Bronchus fibroblast of lung (primary cell): Measurements from ENCODE around the gene OR4P4. TPM values are rescaled to one million over a fixed set of nuclear protein-coding genes. Genes with fewer than 3 reads are reported as not detected.

Experiments used
- total RNA-seq: library from RNA; depleted of rRNA; stranded (reverse); fragments of >200 nt; gene quantifications from 2 replicates; pipeline ENCODE4 v1.2.3, GENCODE V29; 2015

OR4P4 gene
- not detected in 2 replicates for total RNA-seq

DNA sequence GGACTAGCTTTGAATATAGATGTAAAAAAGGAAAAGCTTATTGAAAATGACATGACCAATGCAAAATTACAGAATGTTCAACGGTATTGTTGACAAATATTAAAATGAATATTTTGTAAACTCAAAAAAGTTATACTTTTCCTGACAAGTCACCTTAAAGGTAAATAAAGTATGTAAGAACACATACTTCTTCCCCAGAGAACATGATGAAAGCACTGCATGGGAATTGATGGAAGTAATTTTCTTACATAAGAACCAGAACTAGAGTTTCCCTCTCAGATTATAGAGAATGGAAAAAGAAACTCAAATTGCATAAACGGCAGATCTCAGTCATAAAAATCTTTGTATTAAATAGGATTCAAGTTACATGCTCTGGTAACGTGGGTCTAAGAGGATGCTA lies at the start of gene OR4P4:
TSS of gene OR4P4 (plus strand) at position 301 of the 400 bp plus-strand sequence.

DNA sequence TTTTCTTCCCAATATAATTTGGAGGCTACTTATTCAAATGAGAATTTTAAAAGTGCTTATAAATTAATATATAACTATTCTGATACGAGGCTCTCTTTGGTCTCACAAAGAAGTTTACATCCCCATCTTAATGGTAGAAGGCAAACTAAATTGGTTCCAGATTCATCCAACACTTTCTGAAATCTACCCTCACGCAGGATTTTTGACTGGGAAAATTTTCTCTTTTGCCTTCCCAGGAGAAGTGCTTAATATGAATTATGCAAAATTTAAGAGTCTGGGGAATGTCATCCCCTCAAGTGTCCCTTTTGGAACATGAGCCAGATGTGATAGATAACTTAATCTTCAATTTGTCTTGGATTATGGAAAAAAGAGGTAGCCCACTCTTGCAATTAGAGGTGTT lies 27.4 kb upstream of the OR4P4 start, which contains the start of gene OR4C11:
TSS of gene OR4C11 (minus strand) at position 101 of the 400 bp plus-strand sequence. CDS start 3,272 bp downstream, outside the sequence.

DNA sequence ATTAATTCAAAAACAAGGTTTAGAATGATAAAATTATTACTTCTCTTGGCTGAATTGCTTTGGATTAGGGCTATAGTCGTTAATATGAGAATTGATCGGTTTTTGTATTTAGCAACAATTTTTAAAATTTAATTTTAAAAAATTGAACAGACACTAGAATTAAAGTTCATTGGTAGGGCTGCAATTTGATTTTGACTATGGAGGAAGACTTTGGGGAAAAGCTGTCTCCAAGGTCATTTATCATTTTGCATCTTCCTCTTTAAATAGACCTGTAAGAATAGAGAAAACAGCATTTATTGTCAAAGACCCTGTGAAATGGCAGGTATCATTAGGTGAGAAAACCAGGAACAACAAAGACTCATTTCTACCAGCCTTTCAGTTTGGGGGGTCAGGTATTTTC lies 13.1 kb downstream of the OR4P4 start, which contains the start of gene OR4S2:
TSS of gene OR4S2 (plus strand) at position 301 of the 400 bp plus-strand sequence. CDS start 2,577 bp downstream, outside the sequence.

DNA sequence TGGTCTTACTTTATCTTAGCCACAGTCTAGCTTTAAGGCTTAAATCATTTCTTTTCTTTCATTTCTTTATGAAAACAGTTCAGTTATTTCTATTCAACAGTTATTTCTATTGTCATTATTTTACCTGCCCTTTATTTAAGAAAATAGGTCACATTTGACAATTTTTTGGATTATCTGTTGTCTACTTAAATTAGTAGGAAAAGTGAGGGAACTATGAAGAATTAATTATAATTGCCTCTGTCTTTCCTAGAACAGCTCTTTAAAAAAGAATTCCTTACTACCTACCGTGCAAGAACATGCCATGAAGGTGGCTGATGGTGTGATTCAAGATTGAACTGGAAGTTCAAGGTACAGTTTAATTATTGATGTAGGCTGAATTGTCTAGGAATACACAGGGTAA lies 27.0 kb downstream of the OR4P4 start, which contains the start of gene OR4C6:
TSS of gene OR4C6 (plus strand) at position 301 of the 400 bp plus-strand sequence. CDS start 2,966 bp downstream, outside the sequence.

Other genes with a start within 250 kb of the OR4P4 start
- not detected in 2 replicates for gene OR4C15, start 80.6 kb upstream of the OR4P4 start, total RNA-seq
- gene OR4C16, start 63.0 kb upstream of the OR4P4 start, total RNA-seq, result not detected in 2 replicates
- gene OR4C11, start 27.5 kb upstream of the OR4P4 start, total RNA-seq, result not detected in 2 replicates
- gene OR4S2, start 13.2 kb downstream of the OR4P4 start, total RNA-seq, result not detected in 2 replicates
- gene OR4C6, start 27.1 kb downstream of the OR4P4 start, total RNA-seq, result not detected in 2 replicates
- not detected in 2 replicates for gene OR5D13, start 138.3 kb downstream of the OR4P4 start, total RNA-seq
- not detected in 2 replicates for gene OR5D14, start 160.4 kb downstream of the OR4P4 start, total RNA-seq
- gene OR5L1, start 176.3 kb downstream of the OR4P4 start, total RNA-seq, result not detected in 2 replicates
- gene OR5D18, start 184.5 kb downstream of the OR4P4 start, total RNA-seq, result not detected in 2 replicates
- not detected in 2 replicates for gene OR5L2, start 192.1 kb downstream of the OR4P4 start, total RNA-seq
- not detected in 2 replicates for gene OR5D16, start 203.6 kb downstream of the OR4P4 start, total RNA-seq
- not detected in 2 replicates for gene TRIM51, start 248.2 kb downstream of the OR4P4 start, total RNA-seq